ENCODE results near the gene PRR33. TPM values are rescaled to one million over a fixed set of nuclear protein-coding genes. Genes with fewer than 3 reads are reported as not detected.
A peak's percentile ranks its signal among the peaks of the same experiment; 100 is the strongest.

PRR33 gene
- total RNA-seq, 2 donors from 2014 or later, result not detected

GRCh38 chr11:1919391-1920127 lies 27.9 kb upstream of the PRR33 start, which contains the start of gene TNNT3:
Gene TNNT3 (plus strand): TSS chr11:1919703. CDS start chr11:1922875, 3,172 bp downstream.
- no peak for ATAC-seq
- no peak for DNase-seq
- intact Hi-C loops (cut with DNase I, micrococcal nuclease), result no loop called here

DNA sequence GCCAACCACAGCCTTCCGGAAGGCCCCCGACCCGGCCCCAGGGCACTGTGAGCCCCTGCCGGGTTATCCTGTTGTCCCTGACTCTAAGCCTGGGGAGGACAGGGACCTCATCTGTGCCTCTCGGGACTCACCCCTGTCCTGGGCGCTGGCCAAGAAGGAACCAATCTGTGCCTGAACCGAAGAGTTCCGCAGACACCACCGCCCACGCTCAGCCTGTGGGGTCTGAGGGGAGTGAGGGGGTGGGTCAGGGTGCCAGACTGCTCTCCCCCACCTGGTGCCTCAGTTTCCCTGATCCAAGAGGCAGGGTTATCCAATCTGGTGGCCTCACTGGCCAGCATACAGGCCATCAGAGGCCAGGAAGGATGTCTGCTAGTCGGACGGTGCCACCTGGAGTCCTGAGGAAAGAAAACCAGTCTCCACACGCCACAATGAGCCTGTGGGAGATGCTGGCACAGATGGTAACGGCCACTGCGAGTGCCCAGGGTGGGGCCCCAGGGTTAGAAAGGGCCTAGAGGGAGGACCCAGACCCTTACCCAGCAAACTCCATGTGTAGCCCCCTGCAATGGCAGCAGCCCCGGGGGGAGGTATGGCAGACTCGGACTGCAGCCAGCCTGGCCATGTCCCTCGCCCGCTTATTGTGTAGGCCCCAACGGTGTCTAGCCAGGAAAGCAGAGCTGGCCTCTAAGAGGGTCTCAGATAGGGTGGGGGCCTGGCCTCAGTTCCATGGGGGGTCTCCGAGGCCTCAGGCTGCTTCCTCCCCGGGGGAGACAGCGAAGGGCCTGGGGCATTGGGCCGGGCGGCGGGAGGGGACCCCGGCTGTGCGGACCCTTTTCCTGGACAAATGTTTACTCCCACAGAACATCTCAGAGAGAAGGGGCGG lies 27.0 kb upstream of the PRR33 start:
- ATAC-seq, result peak; percentile 50
- intact Hi-C loops (cut with DNase I, micrococcal nuclease), result no loop called here
- peak in 1 of 2 donors; percentile 15 for DNase-seq

DNA sequence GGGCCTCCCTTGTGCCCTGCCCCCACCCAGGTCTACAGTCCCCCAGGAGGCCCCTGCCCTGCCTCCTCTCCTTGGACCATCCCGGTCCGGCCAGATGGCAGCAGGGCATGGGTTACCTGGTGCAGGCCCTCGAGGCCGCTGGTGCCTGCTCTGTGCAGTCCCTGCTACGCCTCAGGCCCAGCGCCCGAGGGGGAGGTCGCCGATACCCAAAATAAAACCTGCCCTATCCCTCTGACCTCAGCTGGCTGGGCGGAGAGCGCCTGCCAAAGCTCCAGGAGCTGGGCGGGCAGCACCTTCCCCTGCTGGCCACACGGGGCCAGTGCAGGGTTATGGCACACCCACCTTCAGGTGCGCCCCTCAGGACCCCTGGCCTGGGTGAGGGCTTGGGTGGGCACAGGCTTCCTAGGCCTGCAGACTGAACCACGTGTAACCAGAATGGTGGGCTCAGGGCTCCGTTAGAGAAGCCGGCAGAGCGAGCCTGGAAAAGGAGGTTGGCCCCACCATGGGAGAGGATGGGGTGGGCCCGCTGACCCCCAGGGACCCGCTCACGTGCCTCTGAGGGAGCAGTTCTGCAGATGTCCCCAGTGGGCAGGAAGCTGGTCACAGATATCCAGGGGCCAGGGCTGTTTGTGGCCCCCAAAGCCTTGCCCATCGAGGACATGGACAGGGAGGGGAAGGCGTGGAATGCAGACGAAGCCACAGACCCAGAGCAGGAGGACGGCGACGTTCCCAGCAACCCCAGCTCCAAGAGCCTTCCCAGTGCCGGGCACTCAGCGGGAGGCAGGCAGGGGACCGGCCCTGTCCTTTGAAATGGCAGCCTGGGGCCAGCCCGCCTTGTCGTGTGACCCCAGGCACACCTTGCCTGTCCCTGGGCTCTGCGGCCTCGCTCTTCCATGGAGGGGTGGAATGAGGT lies 26.1 kb upstream of the PRR33 start:
- intact Hi-C loops (cut with DNase I, micrococcal nuclease), result loop anchor here in 1 of 2 donors (2.0 kb wide), 1 partner anchor 25 kb away; no protein-coding TSS in a partner anchor
- ATAC-seq, result peak; percentile 49

GRCh38 chr11:1916986-1917522 lies 25.4 kb upstream of the PRR33 start:
- intact Hi-C loops (cut with DNase I, micrococcal nuclease), result loop anchor here (1.0 to 2.0 kb wide), 2 partner anchors 24 kb away; no protein-coding TSS in a partner anchor
- DNase-seq (peak in 1 of 2 donors; percentile 13), ATAC-seq (peak; percentile 17)

More for the DNA sequence above, 26.1 kb upstream of the PRR33 start:
- DNase-seq, result peak in 1 of 2 donors; percentile 24

DNA sequence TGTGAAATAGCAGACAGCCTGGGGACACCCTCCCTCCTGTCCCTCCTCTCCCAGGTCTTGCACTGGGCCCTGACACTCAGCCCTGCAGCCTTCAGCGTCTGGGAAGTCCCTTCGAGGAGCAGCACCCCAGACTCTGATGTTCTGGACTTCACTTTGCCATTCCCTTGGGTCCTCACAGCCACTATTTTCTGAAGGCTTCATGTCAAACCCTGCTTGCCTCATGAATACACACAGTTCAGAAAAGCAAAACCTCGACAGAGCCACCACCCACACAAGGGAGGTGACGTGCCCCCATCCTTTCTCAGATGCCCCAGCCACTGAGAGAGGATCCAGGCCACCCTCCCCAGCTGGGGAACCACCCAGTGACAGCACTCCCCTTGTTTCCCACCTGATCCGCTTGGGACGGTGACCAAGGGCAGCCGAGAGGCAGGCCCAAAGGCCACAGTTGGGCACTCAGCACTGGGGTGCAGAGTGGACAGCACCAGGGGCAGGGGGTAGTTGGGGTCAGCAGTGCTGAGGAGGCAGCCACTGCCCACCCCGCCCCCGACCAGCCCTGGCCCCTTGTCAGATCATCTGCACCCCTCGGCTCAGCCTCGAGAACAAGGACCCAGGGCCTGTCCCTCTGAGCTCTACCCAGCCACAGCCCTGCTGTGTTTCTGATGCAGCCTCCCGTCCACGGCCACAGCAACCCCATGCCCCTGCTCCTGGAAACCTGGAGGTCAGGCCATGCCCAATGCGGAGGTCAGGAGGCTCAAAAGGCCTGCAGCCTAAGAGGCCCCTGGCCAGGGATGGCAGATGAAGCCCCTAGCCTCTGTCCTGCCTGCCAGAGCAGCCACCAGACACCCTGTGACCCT lies 24.7 kb upstream of the PRR33 start:
- no peak for ATAC-seq
- intact Hi-C loops (cut with DNase I, micrococcal nuclease), result loop anchor here (1.0 to 2.0 kb wide), 2 partner anchors 23 to 24 kb away; no protein-coding TSS in a partner anchor
- DNase-seq, result no peak

DNA sequence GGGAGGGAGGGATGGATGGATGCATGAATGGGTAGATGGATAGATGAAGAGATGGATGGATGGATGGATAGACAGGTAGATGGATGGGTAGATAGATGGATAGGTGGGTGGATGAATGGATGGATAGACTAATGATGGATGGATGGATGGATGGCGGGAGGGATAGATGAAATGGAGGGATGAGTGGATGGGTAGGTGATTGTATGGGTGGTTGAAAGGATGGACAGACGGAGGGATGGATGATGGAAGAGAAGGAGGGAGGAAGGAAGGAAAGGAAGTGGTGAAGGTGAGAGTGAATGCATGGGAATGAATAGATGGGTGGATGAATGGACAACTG lies 24.1 kb upstream of the PRR33 start:
- DNase-seq (no peak), ATAC-seq (no peak)
- intact Hi-C loops (cut with DNase I, micrococcal nuclease), result loop anchor here (1.0 to 2.0 kb wide), 2 partner anchors 22 to 23 kb away; no protein-coding TSS in a partner anchor

GRCh38 chr11:1913271-1914060 lies 21.8 kb upstream of the PRR33 start:
- DNase-seq (no peak), ATAC-seq (no peak)
- intact Hi-C loops (cut with DNase I, micrococcal nuclease), result no loop called here

- intact Hi-C loops (cut with DNase I, micrococcal nuclease), result no loop called here
- DNase-seq (no peak), ATAC-seq (no peak)
Observed at GRCh38 chr11:1912289-1912878, 20.7 kb upstream of the PRR33 start.

GRCh38 chr11:1909524-1909923 lies 17.8 kb upstream of the PRR33 start:
- intact Hi-C loops (cut with DNase I, micrococcal nuclease), result no loop called here
- ATAC-seq (no peak), DNase-seq (no peak)

DNA sequence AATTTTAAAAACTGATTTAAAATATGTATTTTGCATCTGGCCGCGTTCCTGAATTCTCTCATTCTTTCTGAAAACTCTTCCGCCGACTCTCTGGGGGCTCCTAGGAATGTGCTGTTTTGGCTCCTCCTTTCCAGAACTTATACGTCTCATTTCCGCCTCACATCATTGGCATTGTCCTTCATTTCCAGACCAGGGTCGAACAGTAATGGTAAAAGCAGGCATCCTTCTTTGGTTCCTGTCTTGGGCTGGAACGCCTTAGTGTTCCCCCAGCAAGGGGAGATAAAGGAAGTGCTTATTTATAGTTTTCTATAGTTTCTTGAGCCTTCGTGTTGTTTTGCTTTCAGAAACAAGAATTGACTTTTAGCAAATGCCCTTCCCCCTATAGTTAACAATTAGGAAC lies 16.9 kb upstream of the PRR33 start:
- no peak for DNase-seq
- intact Hi-C loops (cut with DNase I, micrococcal nuclease), result no loop called here
- ATAC-seq, result no peak

DNA sequence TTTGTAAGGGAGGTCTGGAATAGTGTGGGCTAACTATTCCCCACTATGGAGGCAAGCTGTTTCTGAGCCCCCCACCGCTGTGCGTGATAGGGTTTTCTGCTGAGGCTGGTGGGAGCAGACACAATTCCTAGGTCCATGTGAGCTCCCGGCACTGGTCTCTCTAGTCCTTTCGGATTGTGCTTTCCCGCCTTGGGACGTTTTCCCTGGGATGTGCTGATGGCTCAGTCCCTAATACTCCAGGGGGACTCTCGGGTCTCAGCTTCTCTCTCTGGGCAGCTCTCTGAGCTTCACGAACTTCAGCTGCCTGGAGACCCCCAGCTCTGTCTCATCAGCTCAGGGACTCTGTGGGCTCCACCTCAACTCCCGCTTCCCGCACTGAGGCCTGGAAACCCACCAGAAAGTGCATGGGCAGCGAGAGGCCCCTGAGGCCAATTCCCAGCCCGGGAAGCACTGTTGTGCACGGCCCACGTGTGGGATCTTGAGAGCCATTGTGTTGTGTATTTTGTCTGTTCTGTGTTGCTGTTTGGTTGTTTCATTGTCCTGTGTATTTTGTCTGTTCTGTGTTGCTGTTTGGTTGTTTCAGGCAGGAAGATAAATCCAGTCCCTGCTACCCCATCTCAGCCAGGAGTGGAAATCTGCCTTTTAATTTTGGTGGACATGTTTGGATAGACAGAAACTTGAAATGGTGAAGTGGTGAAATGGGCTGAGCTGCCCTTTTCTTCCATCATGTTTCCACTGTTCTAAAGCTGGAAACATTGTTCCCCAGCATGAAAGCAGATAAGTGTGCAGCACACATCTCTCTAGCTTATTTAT lies 15.1 kb upstream of the PRR33 start:
- intact Hi-C loops (cut with DNase I, micrococcal nuclease), result no loop called here
- DNase-seq (no peak), ATAC-seq (no peak)

- DNase-seq, result no peak
- no peak for ATAC-seq
- intact Hi-C loops (cut with DNase I, micrococcal nuclease), result no loop called here
Observed at GRCh38 chr11:1906181-1906580, 14.5 kb upstream of the PRR33 start.

- intact Hi-C loops (cut with DNase I, micrococcal nuclease), result loop anchor here in 1 of 2 donors (10.0 kb wide), 1 partner anchor 45 kb away; the partner anchor contains the start of gene MRPL23
Observed at GRCh38 chr11:1899686-1900085, 8.0 kb upstream of the PRR33 start.

DNA sequence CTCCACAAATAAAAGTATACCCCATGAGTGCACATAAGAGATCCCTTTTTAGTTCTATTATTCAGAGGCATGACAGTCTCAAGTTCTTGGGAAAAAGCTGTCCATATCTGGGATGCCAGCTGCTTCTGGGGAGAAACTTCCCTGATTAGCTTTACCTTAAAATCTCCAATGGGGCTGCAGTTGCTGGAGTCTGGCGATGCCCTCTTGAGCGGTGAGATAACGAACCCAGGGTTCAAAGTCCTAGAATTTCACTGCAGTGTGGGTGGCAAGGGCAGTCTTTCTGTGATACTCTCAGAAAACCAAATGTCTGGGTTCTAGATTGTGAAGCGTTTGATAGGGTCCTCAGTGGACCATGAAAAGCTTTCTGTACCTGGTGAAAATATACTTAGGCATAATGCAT lies 7.4 kb upstream of the PRR33 start:
- ATAC-seq (no peak), DNase-seq (no peak)
- intact Hi-C loops (cut with DNase I, micrococcal nuclease), result loop anchor here in 1 of 2 donors (10.0 kb wide), 1 partner anchor 46 kb away; the partner anchor contains the start of gene MRPL23

More at GRCh38 chr11:1899686-1900085, 8.0 kb upstream of the PRR33 start:
- ATAC-seq (no peak), DNase-seq (no peak)

- DNase-seq (no peak), ATAC-seq (no peak)
- intact Hi-C loops (cut with DNase I, micrococcal nuclease), result loop anchor here in 1 of 2 donors (10.0 kb wide), 1 partner anchor 48 kb away; the partner anchor contains the start of gene MRPL23
Observed at GRCh38 chr11:1896923-1897322, 5.2 kb upstream of the PRR33 start.

Data from left colon (tissue), 2 donors.